NCI-H2107 treated with DMSO at 0.1 percent for 48 hours (cell line): ENCODE data around the gene PRM3.

Experiments used
- DNase-seq: peaks from one replicate; lab custom pipeline; 2025; ENCODE audit not compliant: unreplicated experiment; lab: John Stamatoyannopoulos, UW

Gene PRM3

GRCh38 chr16:11259655-11260595, 13.5 kb downstream of the PRM3 start:
- no peak for DNase-seq

- no peak for DNase-seq
Observed at GRCh38 chr16:11258553-11259492, 14.6 kb downstream of the PRM3 start.

- DNase-seq = peak; percentile 69
Observed at GRCh38 chr16:11257131-11257938, 16.1 kb downstream of the PRM3 start.

- no peak for DNase-seq
Observed at GRCh38 chr16:11256661-11257130, 16.7 kb downstream of the PRM3 start.

GRCh38 chr16:11255737-11256660, 17.4 kb downstream of the PRM3 start, which contains the start of gene SOCS1:
Gene SOCS1, minus strand, starts transcription at chr16:11256204. Its CDS starts 726 bp downstream, at chr16:11255478.
- DNase-seq = peak; percentile 67

- no peak for DNase-seq
Observed at GRCh38 chr16:11254913-11255736, 18.3 kb downstream of the PRM3 start.

- DNase-seq = no peak
Observed at GRCh38 chr16:11253995-11254912, 19.2 kb downstream of the PRM3 start.

- no peak for DNase-seq
Observed at GRCh38 chr16:11253009-11253994, 20.1 kb downstream of the PRM3 start.

GRCh38 chr16:11252482-11252931, 20.9 kb downstream of the PRM3 start:
- DNase-seq = no peak

GRCh38 chr16:11251525-11252481, 21.6 kb downstream of the PRM3 start:
- no peak for DNase-seq

- DNase-seq = no peak
Observed at GRCh38 chr16:11250786-11251524, 22.5 kb downstream of the PRM3 start.

- DNase-seq = peak; percentile 40
Observed at GRCh38 chr16:11250091-11250785, 23.2 kb downstream of the PRM3 start.

- DNase-seq = no peak
Observed at GRCh38 chr16:11249233-11250061, 24.0 kb downstream of the PRM3 start.
